OCI-LY1 (cell line): Measurements from ENCODE around the gene CDCA3.

Source experiments
- CTCF ChIP-seq: fragments of 200-600 bp; sonication (generic), shearing (Covaris generic); IDR thresholded peaks from 2 replicates; pipeline ENCODE4 v1.5.1; 2017; ENCODE audit warnings: mild to moderate bottlenecking, antibody characterized with exemption, low read length, moderate library complexity, mixed read lengths
- EZH2 ChIP-seq: fragments of 200-600 bp; sonication (generic), shearing (Covaris generic); IDR thresholded peaks from 2 replicates; pipeline ENCODE4 v1.8.0; 2017; ENCODE audit warnings: borderline replicate concordance, mixed run types, mild to moderate bottlenecking, antibody characterized with exemption, low read length, moderate library complexity, mixed read lengths

GRCh38 chr12:6816598-6816997 lies 34.5 kb downstream of the CDCA3 start:
- no peak for TF ChIP-seq CTCF
- TF ChIP-seq EZH2: no peak
